Neural cell (in vitro differentiated cells): ENCODE measurements around the gene CDK9. TPM values are rescaled to one million over a fixed set of nuclear protein-coding genes. Genes with fewer than 3 reads are reported as not detected.
"Not testable (repeated sequence)": the region's sequence is repeated elsewhere in the genome, so short reads cannot be mapped to it uniquely, and the experiment has no call there.

Experiments
- H2AFZ ChIP-seq: fragments of 200-600, 300-800 bp; sonication (generic), shearing (Covaris generic); 2 replicates; pipeline ENCODE4 v1.6.0; 2014; ENCODE audit warnings: low read depth, mild to moderate bottlenecking, antibody characterized with exemption, low read length, moderate library complexity
- H3F3A ChIP-seq: fragments of 200-600 bp; shearing (Covaris generic); 2 replicates; pipeline ENCODE4 v1.6.1; 2016; ENCODE audit warnings: mild to moderate bottlenecking, moderate library complexity, mixed read lengths, antibody characterized with exemption, low read length; ENCODE audit not compliant: insufficient read depth, poor library complexity, severe bottlenecking
- H3K27ac ChIP-seq: fragments of 200-600, 300-800 bp; sonication (generic), shearing (Covaris generic); 2 replicates; pipeline ENCODE4 v1.5.1; 2014; ENCODE audit warnings: mild to moderate bottlenecking, low read length, moderate library complexity
- H3K27me3 ChIP-seq: fragments of 300-800, 200-600 bp; sonication (generic), shearing (Covaris generic); 2 replicates; pipeline ENCODE4 v1.6.0; 2014; ENCODE audit warnings: mild to moderate bottlenecking, low read depth, low read length, moderate library complexity; ENCODE audit not compliant: insufficient read depth
- H3K36me3 ChIP-seq: fragments of 300-800, 200-600 bp; sonication (generic), shearing (Covaris generic); 2 replicates; pipeline ENCODE4 v1.5.1; 2014; ENCODE audit warnings: mild to moderate bottlenecking, antibody characterized with exemption, low read length, moderate library complexity; ENCODE audit not compliant: insufficient read depth
- H3K4me2 ChIP-seq: fragments of 300-800, 200-600 bp; sonication (generic), shearing (Covaris generic); 2 replicates; pipeline ENCODE4 v1.6.0; 2014; ENCODE audit warnings: mild to moderate bottlenecking, low read length
- H3K4me3 ChIP-seq: fragments of 300-800, 200-600 bp; sonication (generic), shearing (Covaris generic); 2 replicates; pipeline ENCODE4 v1.5.1; 2014; ENCODE audit warnings: mild to moderate bottlenecking, low read length, moderate library complexity
- H3K79me2 ChIP-seq: fragments of 200-600 bp; shearing (Covaris generic); replicated peaks from 2 replicates; pipeline ENCODE4 v1.6.0; 2014; ENCODE audit warnings: mild to moderate bottlenecking, low read length, moderate library complexity; ENCODE audit not compliant: insufficient read depth
- H3K9ac ChIP-seq: fragments of 300-800, 200-600 bp; sonication (generic), shearing (Covaris generic); 2 replicates; pipeline ENCODE4 v1.6.1; 2016; ENCODE audit warnings: mild to moderate bottlenecking, low read length, mixed read lengths
- H3K9me2 ChIP-seq: fragments of 200-600 bp; shearing (Covaris generic); 2 replicates; pipeline ENCODE4 v1.6.1; 2016; ENCODE audit warnings: mild to moderate bottlenecking, low read length, mixed read lengths; ENCODE audit not compliant: insufficient read depth
- H3K9me3 ChIP-seq: fragments of 200-600, 300-800 bp; sonication (generic), shearing (Covaris generic); 2 replicates; pipeline ENCODE4 v1.6.1; 2016; ENCODE audit warnings: mild to moderate bottlenecking, mixed run types, low read length, moderate library complexity, mixed read lengths
- H4K20me1 ChIP-seq: fragments of 200-600 bp; shearing (Covaris generic); 2 replicates; pipeline ENCODE4 v1.6.1; 2016; ENCODE audit warnings: mild to moderate bottlenecking, mixed run types; ENCODE audit not compliant: insufficient read depth
- CTCF ChIP-seq: fragments of 450-650 bp; IDR thresholded peaks from 2 replicates; pipeline ENCODE4 v1.5.1; 2014; ENCODE audit warnings: antibody characterized with exemption, mild to moderate bottlenecking, moderate library complexity; ENCODE audit not compliant: poor library complexity, severe bottlenecking
- EZH2 ChIP-seq: fragments of 200-600, 300-800 bp; shearing (Covaris generic), sonication (generic); IDR thresholded peaks from 2 replicates; pipeline ENCODE4 v1.6.1; 2014; ENCODE audit warnings: antibody characterized with exemption, low read length, borderline replicate concordance, mild to moderate bottlenecking; ENCODE audit not compliant: insufficient read depth, poor library complexity, severe bottlenecking
- MXI1 ChIP-seq: fragments of 450-650 bp; conservative IDR thresholded peaks from 2 replicates; pipeline ENCODE4 v1.6.1; 2014; ENCODE audit warnings: antibody characterized with exemption, mild to moderate bottlenecking; ENCODE audit not compliant: poor library complexity, severe bottlenecking
- POLR2AphosphoS5 ChIP-seq: IDR thresholded peaks from 2 replicates; pipeline ENCODE4 v1.6.1; 2012
- RAD21 ChIP-seq: fragments of 450-650 bp; conservative IDR thresholded peaks from 2 replicates; pipeline ENCODE4 v1.6.1; 2014; ENCODE audit warnings: antibody characterized with exemption, mild to moderate bottlenecking, moderate library complexity
- REST ChIP-seq: IDR thresholded peaks from 2 replicates; pipeline ENCODE4 v1.6.1; 2012; ENCODE audit warnings: borderline replicate concordance
- TAF1 ChIP-seq: IDR thresholded peaks from 2 replicates; pipeline ENCODE4 v1.6.1; 2012; ENCODE audit warnings: low read depth
- polyA plus RNA-seq: library from polyadenylated mRNA; depleted of rRNA; stranded (reverse); fragments of >200 nt; gene quantifications from 2 replicates; pipeline ENCODE4 v1.2.3, GENCODE V29; 2014

The CDK9 gene
- polyA plus RNA-seq, 1 donor from 2014 or later = 195 TPM

GRCh38 chr9:127780126-127780885, 5.5 kb upstream of the CDK9 start:
- TF ChIP-seq REST (no peak), RAD21 (no peak), MXI1 (no peak), POLR2AphosphoS5 (no peak)
- no peaks in the 10 kb centered on the region for H3K9me2 ChIP-seq
- no peaks in the 10 kb centered on the region for H3F3A ChIP-seq
- H3K4me3 ChIP-seq = no peak overlapping the region
- H3K4me2 ChIP-seq = no peak overlapping the region
- no peak overlapping the region for H2AFZ ChIP-seq
- H3K79me2 ChIP-seq = no peaks in the 10 kb centered on the region
- no peaks in the 10 kb centered on the region for H3K36me3 ChIP-seq
- H3K9me3 ChIP-seq = no peaks in the 10 kb centered on the region
- no peaks in the 10 kb centered on the region for H4K20me1 ChIP-seq
- H3K27me3 ChIP-seq = no peaks in the 10 kb centered on the region
- no peak overlapping the region for H3K9ac ChIP-seq
- no peak overlapping the region for H3K27ac ChIP-seq

- not testable (repeated sequence) for H3F3A ChIP-seq, H3K36me3 ChIP-seq, H3K27ac ChIP-seq, H3K9me3 ChIP-seq, H3K79me2 ChIP-seq, H3K9ac ChIP-seq, H2AFZ ChIP-seq, H3K27me3 ChIP-seq, H3K9me2 ChIP-seq, H3K4me2 ChIP-seq, H4K20me1 ChIP-seq, H3K4me3 ChIP-seq
Measured at GRCh38 chr9:127780909-127781308, 4.9 kb upstream of the CDK9 start.

- H3K4me2 ChIP-seq = no peak overlapping the region
- no peaks in the 10 kb centered on the region for H3K79me2 ChIP-seq
- H3K27me3 ChIP-seq = no peaks in the 10 kb centered on the region
Measured at GRCh38 chr9:127781806-127782205, 4.0 kb upstream of the CDK9 start.

More at GRCh38 chr9:127781806-127782205, 4.0 kb upstream of the CDK9 start:
- TF ChIP-seq RAD21 = no peak
- no peak for TF ChIP-seq TAF1
- no peak for TF ChIP-seq CTCF
- no peak for TF ChIP-seq EZH2
- TF ChIP-seq POLR2AphosphoS5 = no peak
- TF ChIP-seq MXI1 = no peak
- TF ChIP-seq REST = no peak
- no peak overlapping the region for H2AFZ ChIP-seq
- no peak overlapping the region for H3K27ac ChIP-seq
- no peak overlapping the region for H3K9ac ChIP-seq
- H3K9me3 ChIP-seq = no peaks in the 10 kb centered on the region
- H3F3A ChIP-seq = no peaks in the 10 kb centered on the region
- no peak overlapping the region for H3K4me3 ChIP-seq
- no peaks in the 10 kb centered on the region for H3K9me2 ChIP-seq
- no peaks in the 10 kb centered on the region for H3K36me3 ChIP-seq
- no peaks in the 10 kb centered on the region for H4K20me1 ChIP-seq
